Ovary (tissue), 9 donors: ENCODE measurements around the gene TEX261. TPM values are rescaled to one million over a fixed set of nuclear protein-coding genes. Genes with fewer than 3 reads are reported as not detected.

Source experiments
- DNase-seq, 5 donors: peaks; one replicate each; pipeline ENCODE4 v3.0.0-alpha.2; 2019 to 2020
- H3K27ac ChIP-seq, 2 donors: fragments of 200-600 bp; one replicate each; pipeline versions ENCODE4 v1.5.1 to v1.8.0; 2019 to 2022
- H3K27me3 ChIP-seq: fragments of 200-600 bp; one replicate; pipeline ENCODE4 v1.8.0; 2022
- H3K36me3 ChIP-seq: fragments of 200-600 bp; sonication (generic); one replicate; pipeline ENCODE4 v1.5.1; 2019
- H3K4me1 ChIP-seq: one replicate; pipeline ENCODE4 v1.8.1; 2013; ENCODE audit warnings: mild to moderate bottlenecking, moderate library complexity; ENCODE audit not compliant: insufficient read depth
- H3K4me3 ChIP-seq: fragments of 200-600 bp; sonication (generic); one replicate; pipeline ENCODE4 v1.5.1; 2017
- H3K9me3 ChIP-seq, 2 donors: fragments of 200-600 bp in 1 of 2; sonication (generic) in 1 of 2; one replicate each; pipeline versions ENCODE4 v1.5.1 to v1.8.1; 2013 to 2019; ENCODE audit warnings: mild to moderate bottlenecking in 1 of 2, moderate library complexity in 1 of 2
- EP300 ChIP-seq: sonication (generic); formaldehyde crosslinking; IDR thresholded peaks from one replicate; pipeline ENCODE4 v1.6.1; 2017; ENCODE audit warnings: antibody characterized with exemption
- POLR2A ChIP-seq: fragments of 450-650 bp; IDR thresholded peaks from one replicate; pipeline ENCODE4 v1.6.1; 2017; ENCODE audit warnings: antibody characterized with exemption, mild to moderate bottlenecking, moderate library complexity
- WGBS, 3 donors: extraction: QIAGEN DNeasy Blood & Tissue Kit in 1 of 3; methylation state at CpG; one replicate each; pipeline versions ENCODE4 v1.1.5 to v1.1.7; 2013 to 2017; 5-methylcytosine and 5-hydroxymethylcytosine counted together
- intact Hi-C, 4 donors: fragments of 100-400 bp; cut with DNase I; formaldehyde crosslinking; loops; one replicate each; pipeline versions ENCODE4 v1.11.0 to v1.15.1; 2022 to 2023
- polyA plus RNA-seq, 2 donors: library from polyadenylated mRNA; stranded (reverse); fragments of 200-250 nt in 1 of 2; fragments of 350-450 nt in 1 of 2; fragmentation: Illumina TruSeq in 1 of 2; extraction: RNeasy Lipid Tissue Mini Kit (QIAGEN cat#74804) in 1 of 2; gene quantifications; one replicate each; pipeline ENCODE4 v1.2.3, GENCODE V29; 2013 to 2014
- total RNA-seq, 7 donors: library from RNA; depleted of rRNA in 2 of 7; stranded (reverse); fragments of >200 nt in 2 of 7; fragmentation: NEBNext Ultra II Directional in 3 of 7; extraction: Animal tissue kit (Norgen Biotek cat#: 25700) in 3 of 7; gene quantifications; one replicate each; pipeline versions ENCODE4 v1.1.0 to v1.2.4, GENCODE V29; 2016 to 2023
- TF ChIP-seq, protein P1 (sequence below), 3 donors: fragments of 450-650 bp in 2 of 3; fragments of 200-600 bp in 1 of 3; IDR thresholded peaks; one replicate each; pipeline versions ENCODE4 v1.5.1 to v1.8.0; 2016 to 2022; ENCODE audit warnings: antibody characterized with exemption in 3 of 3, mild to moderate bottlenecking in 1 of 3
- donor health status: DM: no; HTN: no; CAD: no; lungs with moderate emphysema.
- donor health status: DM: no; HTN: no; CAD: no.
- donor health status: Bipolar disorder and iron deficiency.
- donor health status: DM: yes; HTN: yes; CAD: no.
- donor health status: DM: no; HTN: no; CAD: no.
- donor health status: DM: yes; HTN: yes; CAD: no.

TEX261 gene
- total and polyA plus RNA-seq, 9 donors = 21.6 to 132 (median 57.3) TPM

- DNase-seq = no peak
- Histone ChIP-seq H3K9me3 (no peaks in the 10 kb centered on the region), H3K27me3 (no peaks in the 10 kb centered on the region)
Observed at GRCh38 chr2:70957798-70958197, 36.9 kb downstream of the TEX261 start.

DNA sequence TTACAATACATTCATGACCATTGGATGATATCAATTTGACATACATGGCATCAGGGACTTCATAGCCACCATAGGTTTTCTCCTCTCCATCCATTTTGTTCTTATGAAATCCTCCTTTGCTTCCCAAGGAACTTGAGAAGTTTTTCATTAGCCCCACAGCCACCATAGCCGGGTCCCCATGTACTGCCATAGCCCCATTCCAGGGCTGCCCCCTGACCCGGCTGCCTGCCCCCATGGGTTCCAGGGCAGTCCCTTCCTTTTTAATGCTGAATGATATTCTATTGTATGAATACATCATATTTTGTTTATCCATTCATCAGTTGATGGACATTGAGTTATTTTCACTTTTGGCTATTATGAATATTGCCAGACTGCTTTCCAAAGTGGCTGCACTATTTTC lies 38.5 kb downstream of the TEX261 start:
- Histone ChIP-seq H3K4me3 (no peak overlapping the region), H3K27me3 (no peaks in the 10 kb centered on the region), H3K9me3 (no peaks in the 10 kb centered on the region), H3K27ac (no peak overlapping the region), H3K4me1 (no peaks in the 10 kb centered on the region), H3K36me3 (no peaks in the 10 kb centered on the region)
- 87 to 94% (median 91%) methylated on average over 2 of the region's 2 CpGs for WGBS, 3 donors
- no peak for DNase-seq
- intact Hi-C loops = no loop called here
- TF ChIP-seq POLR2A = no peak

More at GRCh38 chr2:70957798-70958197, 36.9 kb downstream of the TEX261 start:
- TF ChIP-seq, protein P1, sequence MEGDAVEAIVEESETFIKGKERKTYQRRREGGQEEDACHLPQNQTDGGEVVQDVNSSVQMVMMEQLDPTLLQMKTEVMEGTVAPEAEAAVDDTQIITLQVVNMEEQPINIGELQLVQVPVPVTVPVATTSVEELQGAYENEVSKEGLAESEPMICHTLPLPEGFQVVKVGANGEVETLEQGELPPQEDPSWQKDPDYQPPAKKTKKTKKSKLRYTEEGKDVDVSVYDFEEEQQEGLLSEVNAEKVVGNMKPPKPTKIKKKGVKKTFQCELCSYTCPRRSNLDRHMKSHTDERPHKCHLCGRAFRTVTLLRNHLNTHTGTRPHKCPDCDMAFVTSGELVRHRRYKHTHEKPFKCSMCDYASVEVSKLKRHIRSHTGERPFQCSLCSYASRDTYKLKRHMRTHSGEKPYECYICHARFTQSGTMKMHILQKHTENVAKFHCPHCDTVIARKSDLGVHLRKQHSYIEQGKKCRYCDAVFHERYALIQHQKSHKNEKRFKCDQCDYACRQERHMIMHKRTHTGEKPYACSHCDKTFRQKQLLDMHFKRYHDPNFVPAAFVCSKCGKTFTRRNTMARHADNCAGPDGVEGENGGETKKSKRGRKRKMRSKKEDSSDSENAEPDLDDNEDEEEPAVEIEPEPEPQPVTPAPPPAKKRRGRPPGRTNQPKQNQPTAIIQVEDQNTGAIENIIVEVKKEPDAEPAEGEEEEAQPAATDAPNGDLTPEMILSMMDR (IDR thresholded peaks at IDR 0.05) = no peak
- TF ChIP-seq POLR2A = no peak
- TF ChIP-seq EP300 = no peak
- no peak overlapping the region for H3K4me3 ChIP-seq
- no peaks in the 10 kb centered on the region for H3K36me3 ChIP-seq
- no peak overlapping the region for H3K27ac ChIP-seq
- intact Hi-C loops = no loop called here
- no peaks in the 10 kb centered on the region for H3K4me1 ChIP-seq
- 67 to 73% (median 73%) methylated on average over 6 of the region's 6 CpGs for WGBS, 3 donors

DNA sequence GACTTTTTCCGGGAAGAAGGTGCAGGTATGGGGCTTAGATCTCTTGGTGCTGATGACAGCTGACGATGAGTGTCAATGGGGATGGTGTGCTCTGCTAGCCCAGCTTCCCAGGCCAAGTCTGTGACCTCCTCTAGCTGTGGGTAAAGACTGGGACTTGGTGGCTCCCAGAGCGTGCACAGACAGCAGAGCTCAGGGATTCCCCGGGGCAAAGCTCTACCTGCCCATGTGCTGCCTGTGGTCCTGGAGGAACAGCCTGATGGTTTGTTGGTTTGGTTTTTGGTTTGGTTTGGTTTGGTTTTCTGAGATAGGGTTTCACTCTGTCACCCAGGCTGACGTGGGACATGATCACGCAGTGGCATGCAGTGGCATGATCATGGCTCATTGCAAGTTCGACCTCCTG lies 39.8 kb downstream of the TEX261 start:
- no peak for DNase-seq
- H3K36me3 ChIP-seq = no peaks in the 10 kb centered on the region
- intact Hi-C loops = no loop called here
- no peaks in the 10 kb centered on the region for H3K9me3 ChIP-seq
- WGBS, 3 donors = 84 to 86% (median 84%) methylated on average over 7 of the region's 7 CpGs
- TF ChIP-seq, protein P1 (IDR thresholded peaks at IDR 0.05) = no peak
- TF ChIP-seq POLR2A (no peak), EP300 (no peak)
- H3K27ac ChIP-seq = no peak overlapping the region
- no peak overlapping the region for H3K4me3 ChIP-seq
- H3K27me3 ChIP-seq = no peaks in the 10 kb centered on the region
- no peaks in the 10 kb centered on the region for H3K4me1 ChIP-seq

DNA sequence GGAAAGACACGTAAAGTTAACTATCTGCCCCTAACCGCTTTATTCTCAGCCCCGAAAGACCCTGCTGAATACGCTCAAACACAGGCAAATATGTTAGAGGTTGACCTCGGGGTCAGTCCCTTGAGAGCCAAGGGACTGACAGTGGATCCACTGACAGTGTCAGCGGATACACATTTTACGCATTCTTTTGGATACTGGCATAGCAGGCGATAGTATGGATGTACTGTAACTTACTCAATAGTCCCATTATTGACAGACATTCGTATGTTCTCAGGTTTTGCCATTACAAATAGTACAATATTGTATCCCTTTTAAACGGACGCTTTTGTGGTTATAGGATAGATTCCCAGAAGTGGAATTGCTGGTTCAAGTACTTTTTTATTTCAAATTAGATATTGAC lies 45.6 kb downstream of the TEX261 start:
- no peaks in the 10 kb centered on the region for H3K27me3 ChIP-seq
- TF ChIP-seq, protein P1 (IDR thresholded peaks at IDR 0.05) = no peak
- TF ChIP-seq POLR2A (no peak), EP300 (no peak)
- no peaks in the 10 kb centered on the region for H3K4me1 ChIP-seq
- no peaks in the 10 kb centered on the region for H3K9me3 ChIP-seq
- no peak for DNase-seq
- whole genome bisulfite sequencing, 3 donors = 79 to 83% (median 81%) methylated on average over 11 of the region's 11 CpGs
- intact Hi-C loops = loop anchor here in 3 of 4 donors (5.0 kb wide), 1 partner anchor 77 kb away; no protein-coding TSS in a partner anchor
- H3K4me3 ChIP-seq = no peak overlapping the region
- no peaks in the 10 kb centered on the region for H3K36me3 ChIP-seq
- no peak overlapping the region for H3K27ac ChIP-seq

- Histone ChIP-seq H3K36me3 (no peaks in the 10 kb centered on the region), H3K4me1 (no peaks in the 10 kb centered on the region), H3K4me3 (no peak overlapping the region), H3K9me3 (no peaks in the 10 kb centered on the region), H3K27ac (no peak overlapping the region), H3K27me3 (no peaks in the 10 kb centered on the region)
- TF ChIP-seq, protein P1 (IDR thresholded peaks at IDR 0.05) = peak; percentile 63 to 73 (median 70)
- no peak for TF ChIP-seq POLR2A
- intact Hi-C loops = loop anchor here in 3 of 4 donors (5.0 kb wide), 1 partner anchor 76 kb away; no protein-coding TSS in a partner anchor
- WGBS, 3 donors = 6 to 9% (median 9%) methylated on average over 26 to 27 of the region's 27 CpGs
- DNase-seq = peak; percentile 67 to 82 (median 81)
Observed at GRCh38 chr2:70948337-70949003, 46.2 kb downstream of the TEX261 start.
